ENCODE results near the gene ATP1A2. TPM values are rescaled to one million over a fixed set of nuclear protein-coding genes. Genes with fewer than 3 reads are reported as not detected.

ATP1A2 gene
- total and polyA plus RNA-seq, 10 of the 15 experiments (the other 5 are each of a cell fraction or from before 2014, with no cell fraction given): 0.15 TPM; not detected in 9

- WGBS (ENCODE audit: insufficient coverage, insufficient replicate concordance, low lambda C conversion rate, missing lambda C conversion rate): 27% methylated on average over 11 of the region's 11 CpGs
- ATAC-seq (no peak), FAIRE-seq (no peak), DNase-seq (ENCODE audit: low read depth, low spot score) (no peak)
- Histone ChIP-seq H2AFZ (ENCODE audit: control insufficient read depth, low read depth, low read length) (no peak overlapping the region), H3K4me1 (ENCODE audit: control insufficient read depth, insufficient read depth, low read length) (no peaks in the 10 kb centered on the region), H4K20me1 (ENCODE audit: control insufficient read depth, insufficient read depth) (no peaks in the 10 kb centered on the region), H3K4me3 (no peak overlapping the region), H3K9me3 (replicated peaks; ENCODE audit: control insufficient read depth, insufficient read depth, low read length) (no peaks in the 10 kb centered on the region), H3K4me2 (ENCODE audit: control insufficient read depth, insufficient read depth) (no peak overlapping the region), H3K9ac (ENCODE audit: control insufficient read depth, insufficient read depth, low read length) (no peak overlapping the region), H3K27me3 (replicated peaks in 1 of 2; ENCODE audit: control insufficient read depth in 2 of 2, insufficient read depth in 2 of 2, low read length in 1 of 2) (0 out of 4 replicates have a peak, but pooled peaks cover 1 to 2% of the 10 kb centered on the region in 2 experiments), H3K27ac (ENCODE audit: control insufficient read depth, insufficient read depth) (no peak overlapping the region), H3K36me3 (ENCODE audit: control insufficient read depth in 2 of 2, insufficient read depth in 2 of 2, low read length in 1 of 2) (no peaks in the 10 kb centered on the region), H3K79me2 (ENCODE audit: control insufficient read depth, insufficient read depth, low read length) (no peaks in the 10 kb centered on the region)
- intact Hi-C loops (cut with micrococcal nuclease; ENCODE audit: unreplicated experiment): no loop called here
- SMC1A ChIA-PET (ENCODE audit: uncharacterized antibody, unreplicated experiment): no interaction called here
- BruUV-seq (replicated peaks): no TSS peak
- TF ChIP-seq E4F1 (IDR thresholded peaks at IDR 0.05; ENCODE audit: borderline replicate concordance, partially characterized antibody) (no peak), ATF2 (IDR thresholded peaks at IDR 0.05; ENCODE audit: low read length) (no peak), POLR2AphosphoS5 (IDR thresholded peaks at IDR 0.05; ENCODE audit: low read length) (no peak), NBN (IDR thresholded peaks at IDR 0.05) (no peak), NFYA (IDR thresholded peaks at IDR 0.05; ENCODE audit: borderline replicate concordance, low read depth, low read length) (no peak)
- CTCF ChIA-PET: interaction anchor here (1.4 kb wide), 1 partner anchor 37 kb away, joined by 3 read pairs; no protein-coding TSS in a partner anchor
- POLR2A ChIA-PET: no interaction called here
- in situ Hi-C loops (cut with MboI): no loop called here
- RAD21 ChIA-PET (ENCODE audit: unreplicated experiment): no interaction called here
Observed at GRCh38 chr1:160129966-160130365, 14.4 kb downstream of the ATP1A2 start.
